Activated B cell treated with CpG ODN at 0.5 μM for 24 hours (primary cell): ENCODE results near the gene ANKS1B. TPM values are rescaled to one million over a fixed set of nuclear protein-coding genes. Genes with fewer than 3 reads are reported as not detected.

Experiments used
- ATAC-seq: fragments of 200-7000 bp; cut with Tn5 transposase; one replicate; pipeline ENCODE4 v1.10.0; 2021; ENCODE audit warnings: low read depth, mild to moderate bottlenecking, moderate library complexity
- CTCF ChIA-PET: fragments of 350-600 bp; sonication (Branson Sonifier 250); formaldehyde crosslinking; loops from one replicate; lab custom pipeline; 2021; ENCODE audit warnings: antibody characterized with exemption; lab: Charles Lee
- POLR2A ChIA-PET: fragments of 350-600 bp; sonication (Branson Sonifier 250); formaldehyde crosslinking; loops from one replicate; lab custom pipeline; 2021; ENCODE audit warnings: antibody characterized with exemption; lab: Charles Lee
- DNase-seq: peaks from one replicate; pipeline ENCODE4 v3.0.0; 2022
- H3K27ac Mint-ChIP-seq: one replicate; pipeline ENCODE4 v1.8.0; 2020; ENCODE audit warnings: mixed read lengths
- H3K27me3 Mint-ChIP-seq: one replicate; pipeline ENCODE4 v1.8.0; 2021; ENCODE audit warnings: mixed read lengths
- H3K36me3 Mint-ChIP-seq: one replicate; pipeline ENCODE4 v1.8.0; 2021; ENCODE audit warnings: low read depth, mixed read lengths
- H3K4me1 Mint-ChIP-seq: one replicate; pipeline ENCODE4 v1.8.0; 2021; ENCODE audit warnings: mixed read lengths
- H3K4me3 Mint-ChIP-seq: one replicate; pipeline ENCODE4 v1.8.0; 2020; ENCODE audit warnings: mild to moderate bottlenecking, mixed read lengths
- H3K9me3 Mint-ChIP-seq: one replicate; pipeline ENCODE4 v1.8.0; 2020; ENCODE audit warnings: mixed read lengths
- CTCF ChIP-seq: fragments of 200-600 bp; IDR thresholded peaks from one replicate; pipeline ENCODE4 v1.8.0; 2022; ENCODE audit warnings: antibody characterized with exemption, mild to moderate bottlenecking
- intact Hi-C: fragments of 100-400 bp; cut with micrococcal nuclease; formaldehyde crosslinking; loops from one replicate; pipeline ENCODE4 v1.15.1; 2024
- total RNA-seq: library from RNA; stranded (reverse); gene quantifications from 2 replicates; pipeline ENCODE4 v1.2.3, GENCODE V29; 2022

Gene ANKS1B
- total RNA-seq, 1 donor from 2014 or later, result not detected

DNA sequence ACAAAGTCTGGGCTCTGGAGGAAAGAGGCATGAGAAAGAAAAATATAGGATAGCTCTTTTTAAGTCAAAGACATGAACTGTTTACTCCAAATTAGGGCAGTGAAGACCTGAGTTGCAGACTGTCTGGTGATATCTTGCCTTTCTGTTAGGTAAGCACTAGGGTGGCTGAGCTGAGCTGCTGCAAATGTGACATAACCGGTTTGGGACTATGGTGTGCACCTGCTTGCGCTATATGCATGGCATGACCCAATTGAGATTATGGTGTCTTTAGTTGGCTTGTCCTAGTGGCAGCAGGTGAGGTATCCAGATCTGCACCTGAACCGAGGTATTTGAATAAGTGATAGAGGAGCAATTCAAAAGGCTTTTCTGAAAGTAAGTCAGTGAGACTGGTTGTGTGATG, 994.1 kb downstream of the ANKS1B start:
- Mint-ChIP-seq H3K27ac (no peak overlapping the region), H3K36me3 (no peaks in the 10 kb centered on the region), H3K4me1 (no peaks in the 10 kb centered on the region), H3K4me3 (no peak overlapping the region), H3K9me3 (peaks cover 1% of the 10 kb centered on the region), H3K27me3 (peaks cover 4% of the 10 kb centered on the region)
- TF ChIP-seq CTCF, result no peak
- no peak for ATAC-seq
- intact Hi-C loops, result loop anchor here (10.0 kb wide), 1 partner anchor 566 kb away; no protein-coding TSS in a partner anchor
- POLR2A ChIA-PET, result no interaction called here
- DNase-seq, result no peak
- CTCF ChIA-PET, result no interaction called here

DNA sequence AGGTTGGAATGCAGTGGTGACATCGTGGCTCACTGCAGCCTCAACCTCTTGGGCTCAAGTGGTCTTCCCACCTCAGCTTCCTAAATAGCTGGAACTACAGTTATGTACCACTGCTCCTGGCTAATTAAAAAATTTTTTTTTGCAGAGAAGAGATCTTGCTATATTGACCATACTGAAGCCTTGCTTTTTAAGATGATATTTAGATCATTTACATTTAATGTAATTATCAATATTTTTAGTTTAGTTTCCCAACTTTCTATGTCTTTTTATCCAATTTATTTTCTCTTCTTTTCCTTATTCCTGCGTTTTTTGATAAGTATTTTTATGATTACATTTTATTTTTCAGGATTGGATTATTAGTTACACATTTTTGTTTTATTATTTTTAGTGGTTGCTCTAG, 999.6 kb downstream of the ANKS1B start:
- DNase-seq, result no peak
- CTCF ChIA-PET, result no interaction called here
- POLR2A ChIA-PET, result no interaction called here
- Mint-ChIP-seq H3K4me3 (no peak overlapping the region), H3K4me1 (no peaks in the 10 kb centered on the region), H3K27me3 (peaks cover 2% of the 10 kb centered on the region), H3K27ac (no peak overlapping the region), H3K36me3 (no peaks in the 10 kb centered on the region), H3K9me3 (peaks cover 12% of the 10 kb centered on the region)
- no peak for ATAC-seq
- no peak for TF ChIP-seq CTCF
- intact Hi-C loops, result no loop called here

GRCh38 chr12:98983647-98984046, 1001.1 kb downstream of the ANKS1B start:
- DNase-seq (no peak), ATAC-seq (no peak)
- Mint-ChIP-seq H3K27me3 (no peaks in the 10 kb centered on the region), H3K4me1 (no peaks in the 10 kb centered on the region), H3K36me3 (no peaks in the 10 kb centered on the region), H3K9me3 (peaks cover 12% of the 10 kb centered on the region), H3K4me3 (no peak overlapping the region), H3K27ac (no peak overlapping the region)
- ChIA-PET POLR2A (no interaction called here), CTCF (interaction anchor here (0.7 kb wide), 1 partner anchor 15 kb away, joined by 3 read pairs; no protein-coding TSS in a partner anchor)
- intact Hi-C loops, result no loop called here
- no peak for TF ChIP-seq CTCF

- DNase-seq (no peak), ATAC-seq (no peak)
- Mint-ChIP-seq H3K36me3 (no peaks in the 10 kb centered on the region), H3K27me3 (no peaks in the 10 kb centered on the region), H3K27ac (no peak overlapping the region), H3K4me3 (no peak overlapping the region), H3K9me3 (peaks cover 9% of the 10 kb centered on the region), H3K4me1 (no peaks in the 10 kb centered on the region)
- intact Hi-C loops, result no loop called here
- POLR2A ChIA-PET, result no interaction called here
- CTCF ChIA-PET, result no interaction called here
- TF ChIP-seq CTCF, result no peak
These were observed 1004.2 kb downstream of the ANKS1B start for GRCh38 chr12:98980508-98980907.

GRCh38 chr12:98977186-98977585, 1007.5 kb downstream of the ANKS1B start:
- no peaks in the 10 kb centered on the region for H3K9me3 Mint-ChIP-seq
- H3K27ac Mint-ChIP-seq, result no peak overlapping the region
- no peak for ATAC-seq
- H3K36me3 Mint-ChIP-seq, result no peaks in the 10 kb centered on the region
- H3K27me3 Mint-ChIP-seq, result no peaks in the 10 kb centered on the region
- intact Hi-C loops, result no loop called here
- TF ChIP-seq CTCF, result no peak
- ChIA-PET POLR2A (no interaction called here), CTCF (no interaction called here)
- DNase-seq, result no peak
- H3K4me3 Mint-ChIP-seq, result no peak overlapping the region
- no peaks in the 10 kb centered on the region for H3K4me1 Mint-ChIP-seq
